HG02885 (cell line): ENCODE data around the gene RAC2.
A peak's percentile ranks its signal among the peaks of the same experiment; 100 is the strongest.
"Not testable (repeated sequence)": the region's sequence is repeated elsewhere in the genome, so short reads cannot be mapped to it uniquely, and the experiment has no call there.

Experiments used
- ATAC-seq: cut with Tn5 transposase; IDR thresholded peaks from one replicate; pipeline ENCODE4 v1.9.1; 2021; ENCODE audit warnings: mild to moderate bottlenecking; ENCODE audit not compliant: unreplicated experiment, poor library complexity

The RAC2 gene

DNA sequence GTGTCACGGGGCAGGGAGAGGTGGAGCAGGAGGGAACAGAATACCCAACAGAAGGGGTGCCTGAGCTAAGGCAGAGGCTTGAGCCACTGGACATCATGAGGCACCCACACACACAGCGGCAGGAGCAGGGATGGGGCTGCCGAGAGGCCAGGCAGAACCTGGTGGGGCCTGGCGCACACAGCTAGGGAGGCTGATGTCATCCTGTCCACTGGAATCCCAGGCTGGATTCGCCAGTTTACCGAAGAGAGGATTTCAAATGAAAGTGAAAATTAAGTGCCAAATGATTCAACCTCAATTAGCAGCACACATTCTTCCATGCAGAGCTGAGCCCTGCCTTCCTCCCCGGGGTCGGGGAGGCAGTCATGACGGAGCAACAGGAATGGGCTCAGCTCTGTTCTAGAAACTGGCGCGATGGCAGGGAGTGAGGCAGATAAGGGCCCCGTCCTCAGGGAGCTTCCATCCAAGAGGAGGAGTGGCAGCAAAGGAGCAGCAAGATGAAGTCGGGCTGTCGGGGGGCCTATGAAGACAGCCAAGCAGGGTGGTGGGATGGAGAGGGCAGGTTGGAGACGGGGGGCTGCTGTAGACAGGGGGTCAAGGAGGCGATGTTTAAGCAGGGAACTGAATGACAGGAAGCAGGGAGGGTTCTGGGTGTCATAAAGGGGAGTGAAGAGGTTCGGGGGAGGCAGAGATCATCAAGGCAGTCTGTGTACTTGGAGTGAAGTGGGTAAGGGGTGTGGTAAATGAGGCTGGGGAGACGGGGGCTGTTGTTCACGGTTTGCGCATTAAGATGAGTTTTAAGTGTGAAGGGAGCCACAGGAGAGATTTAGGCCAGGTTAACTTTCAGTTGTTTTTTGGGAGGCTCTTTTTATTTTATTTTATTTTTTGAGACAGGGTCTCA lies 6.4 kb downstream of the RAC2 start:
- ATAC-seq = no peak

DNA sequence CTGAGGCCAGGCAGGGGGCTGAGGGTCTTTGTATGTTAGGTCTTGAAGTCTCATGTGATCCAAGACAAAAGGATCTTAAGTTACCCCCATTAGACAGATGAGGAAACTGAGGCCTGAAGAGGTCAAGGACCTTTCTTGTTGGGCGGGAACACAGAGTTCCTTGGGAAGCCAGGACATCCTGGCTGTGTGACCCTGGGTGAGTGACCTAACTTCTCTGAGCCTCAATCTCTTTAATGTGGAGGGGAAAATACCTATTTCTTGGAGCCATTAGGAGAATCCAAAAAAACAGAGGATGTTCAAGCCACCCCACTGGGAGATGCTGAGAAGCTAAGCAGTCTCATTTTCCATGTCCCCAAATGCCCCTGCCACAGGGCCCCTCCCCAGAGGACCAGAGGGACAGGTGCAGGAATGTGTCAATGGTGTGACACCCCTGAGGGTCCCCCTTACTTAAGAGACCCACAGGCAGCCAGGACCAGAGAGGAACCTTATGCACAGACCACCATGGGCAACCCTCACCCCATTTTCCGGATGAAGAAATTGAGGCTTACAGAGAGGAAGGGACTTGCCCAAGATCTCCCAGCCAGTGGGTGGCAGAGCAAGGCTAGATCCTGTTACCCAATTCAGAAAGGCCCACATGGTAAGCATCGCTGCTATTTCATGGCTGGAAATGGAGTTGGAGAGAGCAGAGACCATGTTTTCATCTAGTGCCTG lies 8.0 kb downstream of the RAC2 start:
- ATAC-seq = no peak

DNA sequence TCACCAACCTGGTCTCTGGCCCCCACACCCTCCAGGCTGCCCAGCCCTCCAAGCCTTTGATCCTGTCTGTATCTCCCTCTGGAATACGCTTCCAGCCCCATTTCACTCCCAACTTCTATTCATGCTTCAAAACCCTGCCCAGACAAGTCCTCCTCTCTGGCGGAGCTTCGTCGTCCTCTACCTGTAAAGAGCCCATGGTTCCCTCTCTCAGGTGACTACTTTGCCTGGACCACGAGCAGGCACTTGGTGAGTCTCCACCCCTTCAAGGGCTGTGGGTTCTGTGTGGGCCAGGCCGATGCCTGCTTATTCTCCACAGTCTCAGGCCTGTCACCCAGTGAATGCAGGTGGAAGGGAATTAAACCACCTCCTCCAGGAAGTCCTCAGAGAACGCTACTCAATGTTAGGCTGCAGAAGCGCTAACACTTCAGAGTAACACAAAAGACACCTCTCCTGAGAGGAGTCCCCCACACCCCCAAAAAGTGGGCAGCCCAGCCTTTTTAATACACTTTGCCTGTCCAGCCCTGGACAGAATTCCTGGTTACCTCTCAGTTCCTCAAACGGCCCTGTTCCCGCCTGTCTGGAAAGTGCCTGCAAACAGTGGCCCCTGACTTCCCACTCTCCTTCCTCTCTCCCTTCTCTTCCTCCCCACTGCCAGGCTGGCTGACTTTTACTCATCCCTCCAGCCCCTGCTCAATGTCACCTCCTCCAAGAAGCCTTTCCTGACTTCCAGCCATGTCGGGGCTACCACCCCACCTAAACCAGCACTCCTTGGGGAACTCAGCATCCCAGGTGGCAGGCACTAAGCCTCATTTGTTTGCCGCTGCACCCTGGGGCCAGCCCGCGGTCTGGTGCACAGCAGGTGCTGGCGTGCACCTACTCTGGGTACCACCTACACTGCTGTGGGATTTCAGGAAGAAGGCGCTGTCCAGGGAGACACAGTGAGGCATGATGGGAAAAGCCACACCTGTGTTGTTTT lies 9.0 kb downstream of the RAC2 start:
- no peak for ATAC-seq

DNA sequence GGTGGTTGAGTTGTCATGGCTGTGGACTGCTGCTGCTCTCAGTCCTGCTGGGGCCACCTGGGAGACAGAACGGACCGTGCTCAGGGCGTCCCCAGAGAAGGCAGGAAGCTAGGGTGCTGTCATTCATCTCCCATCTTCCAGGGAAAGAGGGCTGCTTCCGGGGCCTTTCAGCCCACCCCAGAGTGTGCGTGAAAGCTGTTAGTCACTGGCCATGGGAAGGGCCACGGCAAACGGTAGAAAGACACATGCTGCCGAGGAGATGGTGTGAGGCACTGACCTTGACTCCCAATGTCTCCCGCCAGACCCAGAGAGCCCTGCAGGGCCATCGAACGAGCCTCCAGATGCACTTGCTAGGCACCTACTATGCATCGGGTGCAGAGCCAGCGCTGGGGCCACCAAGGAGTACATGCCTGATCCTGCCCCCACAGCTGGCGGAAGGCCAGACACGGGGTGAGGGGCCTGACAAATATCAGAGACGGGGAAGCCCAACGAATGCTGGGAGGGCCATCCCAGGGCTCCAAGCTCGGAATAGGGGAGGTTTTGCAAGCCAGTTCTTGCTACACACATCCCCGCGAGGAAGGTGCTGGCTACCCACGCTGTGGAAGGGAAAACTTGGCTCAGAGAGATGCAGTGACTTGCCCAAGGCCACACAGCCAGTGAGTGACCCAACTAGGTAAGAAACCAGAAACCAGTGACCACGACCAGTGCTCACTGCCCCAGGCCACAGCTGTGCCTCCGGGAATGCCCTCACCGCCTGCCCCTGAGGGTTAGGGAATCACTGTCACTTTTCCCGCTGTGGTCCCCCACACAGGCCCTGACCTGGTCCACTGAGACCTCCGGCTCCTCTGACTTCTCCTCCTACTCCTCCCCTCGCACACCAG lies 10.1 kb downstream of the RAC2 start:
- no peak for ATAC-seq

DNA sequence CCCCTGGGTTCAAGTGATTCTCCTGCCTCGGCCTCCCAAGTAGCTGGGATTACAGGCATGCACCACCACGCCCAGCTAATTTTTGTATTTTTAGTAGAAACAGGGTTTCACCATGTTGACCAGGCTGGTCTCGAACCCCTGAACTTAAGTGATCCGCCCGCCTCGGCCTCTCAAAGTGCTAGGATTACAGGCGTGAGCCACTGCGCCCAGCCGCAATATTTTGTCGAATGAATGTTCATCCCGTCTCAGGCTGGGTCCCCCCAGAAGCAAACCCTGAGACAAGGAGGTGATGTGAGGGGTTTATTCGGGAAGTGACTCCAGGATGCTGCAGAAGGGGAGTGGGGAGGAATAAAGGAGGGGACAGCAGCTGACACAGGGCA lies 10.7 kb downstream of the RAC2 start:
- ATAC-seq = not testable (repeated sequence)

DNA sequence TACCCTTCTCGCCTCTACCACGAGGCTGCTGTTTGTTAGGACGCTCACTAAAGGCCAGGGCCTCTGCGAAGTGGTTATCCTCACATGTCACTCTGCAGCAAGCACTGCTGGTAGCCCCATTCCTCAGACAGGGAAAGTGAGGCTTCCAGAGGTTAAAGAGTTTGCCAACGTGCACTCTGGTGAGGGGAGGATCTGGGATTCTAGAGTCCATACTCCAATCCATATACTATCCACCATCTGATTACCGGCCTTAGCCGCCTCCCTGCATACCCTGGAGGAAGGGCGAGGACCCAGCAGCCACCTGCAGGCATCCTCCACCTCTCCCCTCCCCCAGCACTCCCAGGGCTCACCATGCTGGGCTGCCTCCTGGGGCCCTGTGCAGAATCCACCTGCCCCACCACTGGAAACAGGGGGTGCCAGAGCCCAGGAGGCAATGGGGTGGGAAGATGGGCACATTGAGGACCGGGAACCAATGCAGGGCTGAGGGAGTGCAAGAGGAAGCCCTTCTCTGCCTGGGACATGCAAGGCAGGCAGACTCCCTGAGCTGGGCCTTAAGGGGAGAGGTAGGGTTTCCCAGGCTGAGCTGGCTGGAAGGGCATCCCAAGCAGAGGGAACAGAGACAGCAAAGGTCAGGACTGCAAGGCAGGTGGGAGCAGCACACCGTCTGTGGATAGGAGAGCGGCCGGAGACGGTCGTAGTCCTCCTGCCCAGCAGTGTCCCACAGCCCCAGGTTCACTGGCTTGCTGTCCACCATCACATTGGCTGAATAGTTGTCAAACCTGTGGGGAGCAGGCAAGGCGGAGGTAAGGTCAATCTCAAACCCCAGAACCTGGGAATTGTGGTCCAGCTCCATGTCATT lies 11.7 kb downstream of the RAC2 start:
- no peak for ATAC-seq

DNA sequence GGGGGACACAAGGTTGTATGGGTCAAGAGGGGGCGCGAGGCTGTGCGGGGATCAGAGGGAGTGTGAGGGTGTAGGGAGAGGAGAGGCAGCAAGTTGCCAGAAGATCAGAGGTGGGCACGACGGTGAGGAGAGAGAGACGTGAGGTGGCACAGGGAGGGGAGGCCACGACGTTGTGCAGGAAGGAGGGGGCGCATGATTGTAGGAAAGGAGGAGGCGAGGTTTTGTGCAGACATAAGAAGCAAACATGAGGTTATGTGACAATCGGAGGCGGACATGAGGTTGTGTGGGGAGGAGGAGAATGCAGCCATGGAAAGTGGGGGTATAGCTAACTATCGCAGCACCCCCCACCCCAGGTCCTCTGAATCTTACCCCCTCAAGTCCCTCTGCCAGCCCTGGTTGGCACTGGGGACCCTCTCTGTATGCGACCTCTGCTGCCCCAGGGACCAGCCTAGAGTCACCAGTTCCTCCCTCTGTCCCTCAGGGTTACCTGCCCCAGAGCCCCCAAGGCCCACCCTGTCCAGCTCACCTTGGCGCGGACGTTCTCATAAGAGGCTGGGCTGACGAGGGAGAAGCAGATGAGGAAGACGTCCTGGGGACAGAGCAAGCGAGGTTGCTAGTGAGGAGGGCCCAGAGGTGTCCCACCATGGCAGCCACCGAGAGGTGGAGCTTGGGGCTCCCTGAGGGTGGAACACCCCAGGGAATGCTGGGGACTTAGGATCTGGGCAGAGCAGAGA lies 12.5 kb downstream of the RAC2 start:
- ATAC-seq = no peak

DNA sequence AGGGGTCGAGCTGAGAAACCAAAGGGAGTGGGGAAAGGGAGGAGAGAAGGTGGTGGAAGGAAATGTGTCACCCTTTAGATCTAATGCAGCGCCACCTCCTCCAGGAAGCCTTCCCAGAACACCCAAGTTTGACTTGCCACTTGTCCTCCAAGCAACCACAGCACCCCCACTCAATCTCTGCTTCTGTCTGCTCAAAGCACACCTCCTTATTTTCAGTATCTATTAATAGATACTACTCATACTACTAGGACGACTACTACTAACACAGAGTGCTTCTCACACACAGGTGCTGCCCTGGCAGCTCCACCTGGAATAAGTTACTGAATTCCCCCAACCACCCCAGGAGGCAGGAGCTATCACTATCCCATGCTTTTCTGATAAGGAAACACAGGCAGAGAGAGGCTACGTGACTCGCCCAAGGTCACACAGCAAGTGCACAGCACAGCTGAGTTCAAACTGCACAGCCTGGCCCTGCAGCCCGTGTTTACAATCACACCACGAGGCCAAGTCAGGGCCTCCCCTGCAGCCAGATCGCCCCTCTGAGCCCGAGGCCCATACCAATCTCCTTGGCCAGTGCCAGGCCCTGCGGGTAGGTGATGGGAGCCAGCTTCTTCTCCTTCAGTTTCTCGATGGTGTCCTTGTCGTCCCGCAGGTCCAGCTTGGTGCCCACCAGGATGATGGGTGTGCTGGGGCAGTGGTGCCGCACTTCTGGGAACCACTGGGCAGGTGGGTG lies 13.2 kb downstream of the RAC2 start:
- peak; percentile 41 for ATAC-seq

DNA sequence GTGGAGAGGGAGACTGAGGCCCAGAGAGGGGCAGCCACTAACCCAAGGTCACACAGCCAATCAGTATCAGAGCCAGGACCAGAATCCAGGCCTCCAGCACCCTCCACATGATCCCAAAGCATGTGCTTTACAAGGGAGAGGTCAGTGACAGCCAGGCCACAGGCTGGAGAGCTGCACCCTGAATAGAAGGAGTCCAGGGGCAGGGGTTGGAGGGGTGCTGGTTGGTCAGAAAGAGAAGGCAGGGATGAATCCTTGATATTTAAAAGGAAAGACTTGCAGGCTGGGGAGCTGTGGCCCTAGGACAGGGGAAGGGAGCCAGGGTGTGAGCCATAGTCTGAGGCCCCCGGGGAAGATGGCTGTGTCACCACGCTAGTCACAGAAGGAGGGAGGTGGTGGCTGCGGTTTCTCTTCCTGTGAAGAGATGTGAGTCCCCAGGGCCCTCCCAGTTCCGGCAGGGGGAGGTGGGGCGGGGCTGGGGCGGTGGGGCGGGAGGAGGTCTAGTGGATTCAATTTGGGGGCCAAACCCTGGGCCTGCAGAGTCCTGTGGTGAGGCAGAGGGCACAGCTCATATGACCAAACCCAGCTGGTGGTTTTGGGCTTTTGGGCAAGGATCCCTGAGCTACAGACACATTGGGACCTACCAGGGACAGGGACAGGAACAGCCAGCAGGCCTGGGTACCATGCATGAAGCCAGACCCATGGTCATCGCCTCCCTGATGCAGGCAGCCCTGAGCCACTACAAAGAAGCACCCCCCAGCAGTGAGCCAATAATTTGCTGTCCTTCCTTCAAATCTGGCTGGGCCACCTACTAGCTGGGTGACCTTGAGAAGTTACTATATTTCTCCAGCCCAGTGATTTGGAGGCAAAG lies 14.0 kb downstream of the RAC2 start:
- ATAC-seq = peak; percentile 61

DNA sequence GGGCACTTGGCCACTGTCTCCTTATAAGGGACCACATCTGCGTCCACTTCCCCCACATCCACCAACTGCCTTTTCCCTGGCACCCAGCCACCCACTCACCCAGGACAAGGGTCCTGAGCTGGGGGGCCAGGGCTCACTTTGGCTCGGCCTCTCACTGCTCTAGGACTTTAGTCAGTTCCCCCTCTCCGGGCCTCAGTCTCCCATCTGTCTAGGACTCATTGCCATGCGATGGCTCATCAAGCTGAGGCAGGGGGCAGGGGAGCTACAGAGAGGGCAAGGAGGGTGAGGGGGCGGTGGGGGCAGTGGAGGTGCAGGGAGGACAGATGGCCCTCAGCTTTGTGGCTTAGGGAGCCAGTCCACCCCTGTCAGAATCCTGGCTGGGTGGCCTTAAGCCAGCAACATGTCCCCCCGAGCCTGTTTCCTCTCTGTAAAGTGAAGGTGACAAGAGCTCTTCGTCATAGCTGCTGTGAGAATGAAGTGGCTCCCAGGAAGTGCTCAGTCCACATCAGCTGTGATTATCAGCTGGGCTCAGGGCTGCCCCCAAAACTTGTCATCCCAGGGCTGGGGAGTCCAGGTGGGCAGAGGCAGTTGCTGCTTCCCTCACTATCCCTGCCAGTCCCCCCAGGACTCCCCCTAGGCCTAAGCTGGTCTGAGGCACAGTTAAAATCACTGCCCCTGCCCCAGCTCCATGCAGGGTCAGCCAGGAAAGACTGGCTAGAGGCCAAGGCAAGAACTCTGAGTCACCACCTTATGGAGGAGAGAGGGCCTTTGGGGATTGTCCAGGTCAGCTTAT lies 14.9 kb downstream of the RAC2 start:
- no peak for ATAC-seq

DNA sequence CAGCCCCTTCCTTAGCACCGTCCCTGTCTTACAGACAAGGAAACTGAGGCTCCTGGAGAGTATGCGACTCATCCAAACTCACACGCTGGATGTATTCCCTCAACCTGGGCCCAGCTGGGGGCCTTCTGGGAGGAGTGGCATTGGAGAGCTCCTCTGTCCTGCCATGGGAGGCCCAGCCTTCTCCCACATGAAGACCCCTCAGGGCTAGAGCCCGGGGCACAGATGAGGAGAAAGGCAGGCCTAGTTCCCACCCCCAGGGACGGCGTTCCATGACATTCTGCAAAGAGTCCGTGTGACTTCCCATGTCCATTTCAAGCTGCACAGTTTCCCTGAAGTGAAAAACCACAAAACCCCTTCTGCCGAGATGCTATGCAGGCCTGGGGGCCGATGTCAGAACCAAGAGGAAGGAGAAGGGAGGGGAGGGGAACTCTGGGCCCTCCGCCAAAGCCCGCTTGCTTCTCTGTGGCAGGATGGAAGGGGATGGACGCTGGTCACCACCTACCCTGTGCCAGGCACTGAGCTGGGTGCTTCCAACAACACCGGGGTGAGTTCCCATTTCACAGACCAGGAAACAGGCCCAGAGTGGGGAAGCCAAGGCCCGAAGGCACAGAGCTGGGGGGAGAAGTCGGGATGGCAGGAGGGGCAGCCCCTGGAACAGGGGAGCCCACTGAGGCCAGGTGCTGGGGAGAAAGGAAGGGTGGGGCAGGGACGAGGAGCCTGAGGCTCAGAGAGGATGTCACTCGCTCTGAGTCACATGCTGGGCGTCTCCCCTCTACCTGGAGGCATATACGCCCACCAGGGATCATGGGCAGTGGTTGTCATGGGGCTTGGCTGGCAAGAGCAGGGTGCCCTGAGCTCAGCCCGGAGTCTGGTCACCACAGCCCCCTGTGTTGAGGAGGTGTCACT lies 15.7 kb downstream of the RAC2 start:
- ATAC-seq = no peak

DNA sequence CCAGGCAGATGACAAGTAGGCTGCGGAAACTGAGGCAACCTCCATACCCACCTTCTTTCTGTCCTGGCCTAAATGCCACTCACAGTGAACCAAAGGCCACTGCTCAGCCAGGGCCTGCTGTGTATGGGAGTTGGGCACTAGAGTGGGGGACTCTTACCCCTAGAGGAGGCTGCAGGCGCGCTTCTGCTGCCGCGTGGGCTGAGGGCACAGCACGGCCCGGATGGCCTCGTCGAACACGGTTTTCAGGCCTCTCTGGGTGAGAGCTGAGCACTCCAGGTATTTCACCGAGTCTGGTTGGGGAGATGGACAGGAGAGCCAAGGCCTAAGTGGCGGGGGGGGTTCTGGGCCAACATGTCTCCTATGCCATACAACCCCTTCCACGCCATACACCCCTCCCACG lies 17.6 kb downstream of the RAC2 start:
- no peak for ATAC-seq

DNA sequence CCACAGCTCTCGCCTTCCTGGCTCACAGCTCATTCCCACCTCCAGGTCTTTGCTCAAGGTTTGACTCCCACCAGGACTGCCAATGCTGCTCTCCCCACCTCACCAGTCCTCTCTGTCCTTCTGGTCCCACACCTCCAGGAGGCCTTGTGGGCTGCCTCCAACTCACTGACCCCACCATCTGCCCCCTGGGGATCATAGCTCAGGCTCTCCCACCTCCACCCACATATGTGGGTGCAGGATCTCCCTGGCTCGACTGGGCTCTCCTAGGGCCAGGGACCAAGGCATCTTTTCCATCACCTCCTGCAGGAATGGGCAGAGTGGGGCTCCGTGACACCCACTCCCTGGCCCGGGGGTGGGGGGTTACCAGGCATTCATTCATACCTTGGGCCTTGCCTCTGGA lies 18.0 kb downstream of the RAC2 start:
- no peak for ATAC-seq

DNA sequence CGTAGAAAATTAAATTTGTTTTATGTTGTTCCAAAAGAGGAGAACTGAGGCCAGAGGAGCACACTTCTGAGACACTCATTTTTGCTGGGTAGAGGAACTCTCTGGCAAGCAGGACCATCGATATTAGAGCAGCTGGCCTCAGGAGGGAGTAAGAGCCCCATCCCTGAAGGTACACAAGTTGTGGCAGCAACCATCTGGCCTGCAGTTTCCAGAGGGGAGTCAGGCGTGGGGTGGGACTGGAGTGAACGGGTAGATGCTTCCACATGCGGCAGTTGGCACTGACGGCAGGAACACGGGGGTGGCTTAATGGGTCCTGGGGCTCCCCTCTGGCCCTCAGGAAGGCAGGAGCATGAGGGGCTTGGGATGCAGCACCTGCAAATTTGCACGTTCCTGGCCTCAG lies 18.6 kb downstream of the RAC2 start:
- no peak for ATAC-seq
